Neural progenitor cell (in vitro differentiated cells): ENCODE data around the gene CD63. TPM values are rescaled to one million over a fixed set of nuclear protein-coding genes. Genes with fewer than 3 reads are reported as not detected.

Experiments
- DNase-seq: peaks from one replicate; pipeline ENCODE4 v3.0.0-alpha.2; 2016; ENCODE audit warnings: low spot score
- H2AFZ ChIP-seq: fragments of 200-600 bp; sonication (generic); replicated peaks from 2 replicates; pipeline ENCODE4 v1.6.1; 2016; ENCODE audit warnings: antibody characterized with exemption
- H3F3A ChIP-seq: fragments of 200-600 bp; sonication (generic); 2 replicates; pipeline ENCODE4 v1.6.1; 2016; ENCODE audit warnings: antibody characterized with exemption, low read depth
- H3K27ac ChIP-seq: fragments of 200-600 bp; sonication (generic); 2 replicates; pipeline ENCODE4 v1.5.1; 2016; ENCODE audit warnings: mild to moderate bottlenecking
- H3K27me3 ChIP-seq: fragments of 200-600 bp; sonication (generic); 2 replicates; pipeline ENCODE4 v1.6.1; 2016; ENCODE audit warnings: mild to moderate bottlenecking, moderate library complexity
- H3K36me3 ChIP-seq: fragments of 200-600 bp; sonication (generic); 2 replicates; pipeline ENCODE4 v1.5.1; 2016
- H3K4me1 ChIP-seq: fragments of 200-600 bp; sonication (generic); 2 replicates; pipeline ENCODE4 v1.6.1; 2016; ENCODE audit warnings: mixed run types
- H3K4me2 ChIP-seq: fragments of 200-600 bp; sonication (generic); 2 replicates; pipeline ENCODE4 v1.6.1; 2016
- H3K4me3 ChIP-seq: fragments of 200-600 bp; sonication (generic); 2 replicates; pipeline ENCODE4 v1.5.1; 2016
- H3K79me2 ChIP-seq: fragments of 200-600 bp; sonication (generic); 2 replicates; pipeline ENCODE4 v1.6.1; 2016; ENCODE audit warnings: low read depth
- H3K9ac ChIP-seq: fragments of 200-600 bp; sonication (generic); 2 replicates; pipeline ENCODE4 v1.6.1; 2016
- H3K9me3 ChIP-seq: fragments of 200-600 bp; sonication (generic); 2 replicates; pipeline ENCODE4 v1.5.1; 2016; ENCODE audit warnings: low read depth
- H4K20me1 ChIP-seq: fragments of 200-600 bp; sonication (generic); 2 replicates; pipeline ENCODE4 v1.6.1; 2016; ENCODE audit warnings: low read depth
- H3K27ac Mint-ChIP-seq: 3 replicates; pipeline ENCODE4 v1.8.0; 2021; ENCODE audit warnings: mixed read lengths
- H3K27me3 Mint-ChIP-seq: 2 replicates; pipeline ENCODE4 v1.8.0; 2022; ENCODE audit warnings: low read depth, mild to moderate bottlenecking, inconsistent platforms, moderate library complexity, mixed read lengths; ENCODE audit not compliant: insufficient read depth
- H3K36me3 Mint-ChIP-seq: 3 replicates; pipeline ENCODE4 v1.8.0; 2021; ENCODE audit warnings: mixed read lengths
- H3K4me1 Mint-ChIP-seq: 3 replicates; pipeline ENCODE4 v1.8.0; 2021; ENCODE audit warnings: mixed read lengths
- H3K4me3 Mint-ChIP-seq: 3 replicates; pipeline ENCODE4 v1.8.0; 2021; ENCODE audit warnings: mild to moderate bottlenecking, moderate library complexity, mixed read lengths
- H3K9me3 Mint-ChIP-seq: 3 replicates; pipeline ENCODE4 v1.8.0; 2020; ENCODE audit warnings: mixed read lengths
- EZH2 ChIP-seq: fragments of 200-600 bp; sonication (generic); IDR thresholded peaks from 2 replicates; pipeline ENCODE4 v1.6.1; 2017; ENCODE audit warnings: antibody characterized with exemption, mild to moderate bottlenecking, moderate library complexity
- EZH2phosphoT487 ChIP-seq: fragments of 200-600 bp; sonication (generic); IDR thresholded peaks from 2 replicates; pipeline ENCODE4 v1.6.1; 2017; ENCODE audit warnings: antibody characterized with exemption
- total RNA-seq: library from RNA; depleted of rRNA; stranded (reverse); fragments of >200 nt; gene quantifications from 2 replicates; pipeline ENCODE4 v1.2.3, GENCODE V29; 2015; ENCODE audit warnings: low replicate concordance
- TF ChIP-seq, protein P1 (sequence below): fragments of 200-600 bp; sonication (generic); IDR thresholded peaks from 2 replicates; pipeline ENCODE4 v1.5.1; 2017; ENCODE audit warnings: antibody characterized with exemption, mild to moderate bottlenecking

The CD63 gene
- total RNA-seq, 1 donor from 2014 or later = 305 TPM

DNA sequence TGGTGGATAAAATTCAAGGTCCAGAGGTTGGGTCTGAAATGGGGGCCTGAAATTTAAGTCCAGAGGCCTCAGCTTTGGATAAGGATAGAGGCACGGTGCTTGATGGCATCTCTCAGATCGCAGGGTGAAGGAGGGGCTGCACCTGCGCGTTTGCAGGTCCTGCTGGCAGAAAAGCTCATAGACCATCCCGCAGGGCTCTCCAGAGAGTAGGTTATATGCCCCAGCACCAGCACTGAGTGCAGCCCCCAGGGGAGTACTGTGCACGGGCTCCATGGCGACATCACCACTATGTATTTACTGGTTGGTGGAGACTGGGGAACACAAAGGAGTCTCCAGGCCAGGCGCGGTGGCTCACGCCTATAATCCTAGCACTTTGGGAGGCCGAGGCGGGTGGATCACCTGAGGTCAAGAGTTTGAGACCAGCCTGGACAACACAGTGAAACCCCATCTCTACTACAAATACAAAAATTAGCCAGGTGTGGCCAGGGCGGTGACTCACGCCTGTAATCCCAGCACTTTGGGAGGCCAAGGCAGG, 4.3 kb upstream of the CD63 start:
- H3K4me1 ChIP-seq = peaks cover 19% of the 10 kb centered on the region
- no peak overlapping the region for H3K4me2 ChIP-seq
- H2AFZ ChIP-seq = no peak overlapping the region
- no peaks in the 10 kb centered on the region for H3K36me3 ChIP-seq
- H3K4me1 Mint-ChIP-seq = peaks cover 30% of the 10 kb centered on the region
- no peaks in the 10 kb centered on the region for H3K9me3 ChIP-seq
- no peak overlapping the region for H3K9ac ChIP-seq
- TF ChIP-seq EZH2phosphoT487 (no peak), EZH2 (no peak)
- TF ChIP-seq, protein P1, sequence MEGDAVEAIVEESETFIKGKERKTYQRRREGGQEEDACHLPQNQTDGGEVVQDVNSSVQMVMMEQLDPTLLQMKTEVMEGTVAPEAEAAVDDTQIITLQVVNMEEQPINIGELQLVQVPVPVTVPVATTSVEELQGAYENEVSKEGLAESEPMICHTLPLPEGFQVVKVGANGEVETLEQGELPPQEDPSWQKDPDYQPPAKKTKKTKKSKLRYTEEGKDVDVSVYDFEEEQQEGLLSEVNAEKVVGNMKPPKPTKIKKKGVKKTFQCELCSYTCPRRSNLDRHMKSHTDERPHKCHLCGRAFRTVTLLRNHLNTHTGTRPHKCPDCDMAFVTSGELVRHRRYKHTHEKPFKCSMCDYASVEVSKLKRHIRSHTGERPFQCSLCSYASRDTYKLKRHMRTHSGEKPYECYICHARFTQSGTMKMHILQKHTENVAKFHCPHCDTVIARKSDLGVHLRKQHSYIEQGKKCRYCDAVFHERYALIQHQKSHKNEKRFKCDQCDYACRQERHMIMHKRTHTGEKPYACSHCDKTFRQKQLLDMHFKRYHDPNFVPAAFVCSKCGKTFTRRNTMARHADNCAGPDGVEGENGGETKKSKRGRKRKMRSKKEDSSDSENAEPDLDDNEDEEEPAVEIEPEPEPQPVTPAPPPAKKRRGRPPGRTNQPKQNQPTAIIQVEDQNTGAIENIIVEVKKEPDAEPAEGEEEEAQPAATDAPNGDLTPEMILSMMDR = no peak
- H3K27ac Mint-ChIP-seq = no peak overlapping the region
- H3K36me3 Mint-ChIP-seq = no peaks in the 10 kb centered on the region
- H3K27me3 Mint-ChIP-seq = peaks cover 11% of the 10 kb centered on the region
- H3K27ac ChIP-seq = no peak overlapping the region
- no peaks in the 10 kb centered on the region for H3K9me3 Mint-ChIP-seq
- peaks cover 6% of the 10 kb centered on the region for H4K20me1 ChIP-seq
- no peak for DNase-seq
- H3K79me2 ChIP-seq = peaks cover 6% of the 10 kb centered on the region
- H3K4me3 ChIP-seq = no peak overlapping the region
- peaks cover 41% of the 10 kb centered on the region for H3F3A ChIP-seq
- H3K4me3 Mint-ChIP-seq = no peak overlapping the region
- no peaks in the 10 kb centered on the region for H3K27me3 ChIP-seq

DNA sequence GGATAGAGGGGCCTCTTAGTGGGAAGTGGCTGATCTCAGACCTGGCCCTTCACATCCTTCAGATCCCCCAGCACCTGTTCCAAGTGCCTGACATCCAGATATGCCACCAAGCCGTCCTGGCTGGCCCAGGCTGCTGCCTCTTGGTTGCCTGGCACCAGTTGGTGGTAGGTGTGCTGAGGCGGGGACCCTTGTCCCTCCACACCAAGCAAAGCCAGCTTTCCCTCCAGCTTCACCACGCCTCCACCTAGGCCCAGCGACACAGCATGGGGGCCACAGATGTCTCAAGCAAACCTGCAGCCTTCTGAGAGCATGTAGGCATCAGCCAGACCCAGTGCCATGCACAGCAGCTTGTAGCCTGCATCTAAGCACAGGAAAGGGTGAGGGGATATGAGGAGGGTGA, 3.5 kb upstream of the CD63 start:
- Histone ChIP-seq H3K4me3 (no peak overlapping the region), H3F3A (peaks cover 33% of the 10 kb centered on the region), H3K27ac (no peak overlapping the region), H3K9ac (no peak overlapping the region), H3K4me2 (no peak overlapping the region), H3K79me2 (peaks cover 14% of the 10 kb centered on the region), H3K4me1 (peaks cover 18% of the 10 kb centered on the region), H4K20me1 (peaks cover 11% of the 10 kb centered on the region), H2AFZ (no peak overlapping the region), H3K36me3 (no peaks in the 10 kb centered on the region), H3K27me3 (no peaks in the 10 kb centered on the region), H3K9me3 (no peaks in the 10 kb centered on the region)
- H3K36me3 Mint-ChIP-seq = no peaks in the 10 kb centered on the region
- no peaks in the 10 kb centered on the region for H3K9me3 Mint-ChIP-seq
- peaks cover 11% of the 10 kb centered on the region for H3K27me3 Mint-ChIP-seq
- peaks cover 29% of the 10 kb centered on the region for H3K4me1 Mint-ChIP-seq
- no peak for TF ChIP-seq EZH2phosphoT487
- TF ChIP-seq EZH2 = no peak
- H3K4me3 Mint-ChIP-seq = no peak overlapping the region
- no peak for DNase-seq
- H3K27ac Mint-ChIP-seq = no peak overlapping the region

DNA sequence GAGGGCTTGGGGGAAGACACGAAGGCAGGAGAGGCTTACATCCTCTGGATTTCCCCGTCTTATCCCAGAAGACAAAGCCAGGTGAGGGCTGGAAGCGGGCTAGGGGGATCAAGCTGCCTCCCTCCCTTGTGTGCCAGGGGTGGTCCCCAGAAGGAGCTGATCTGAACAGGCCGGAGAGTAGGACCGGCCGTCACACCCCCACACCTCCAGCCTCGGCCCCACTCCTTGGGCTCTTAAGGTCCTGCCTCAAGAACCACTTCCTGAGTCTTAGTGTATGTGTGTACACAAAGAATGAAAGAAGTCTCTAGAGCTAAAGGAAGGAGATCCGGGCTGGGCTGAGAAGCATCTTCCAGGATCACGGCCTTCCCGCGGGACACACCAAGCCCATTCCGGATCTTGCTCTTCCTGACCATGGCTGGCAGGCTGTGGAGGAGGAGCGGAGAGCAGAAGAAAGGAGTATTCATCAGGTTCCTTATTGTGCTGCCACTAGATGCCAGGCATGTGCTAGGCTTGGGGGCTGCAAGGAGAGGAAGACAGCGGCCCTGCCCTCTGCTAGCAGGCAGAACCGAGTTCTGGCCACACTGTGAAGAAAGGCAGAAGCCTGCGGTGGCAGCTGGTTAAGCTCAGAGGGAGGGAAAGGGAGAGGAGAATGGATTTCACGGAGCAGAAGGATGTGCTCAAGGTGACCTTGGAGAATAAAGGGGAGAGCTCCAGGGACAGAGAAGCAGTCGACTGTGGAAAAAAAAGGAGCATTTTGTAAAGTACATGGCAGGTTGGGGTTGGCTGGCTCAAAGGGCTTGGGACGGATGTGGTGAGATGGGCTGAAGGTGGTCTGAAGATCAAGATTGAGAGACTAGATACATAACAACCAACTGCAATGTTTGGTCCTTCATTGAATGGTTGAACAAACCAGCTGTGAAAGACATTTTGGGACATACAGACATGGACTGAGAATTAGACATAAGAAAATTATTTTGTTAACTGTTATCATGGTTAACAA, 1.3 kb upstream of the CD63 start:
- peak; percentile 58 for DNase-seq

More for the DNA sequence above, 1.3 kb upstream of the CD63 start:
- Mint-ChIP-seq H3K4me1 (peaks cover 33% of the 10 kb centered on the region), H3K27ac (peak overlapping the region; percentile 82), H3K4me3 (peak overlapping the region; percentile 93), H3K9me3 (no peaks in the 10 kb centered on the region), H3K36me3 (peaks cover 11% of the 10 kb centered on the region), H3K27me3 (peaks cover 7% of the 10 kb centered on the region)
- H3K79me2 ChIP-seq = peaks cover 23% of the 10 kb centered on the region
- peak overlapping the region; percentile 90 for H3K4me2 ChIP-seq
- H4K20me1 ChIP-seq = peaks cover 26% of the 10 kb centered on the region
- no peak overlapping the region for H3K27ac ChIP-seq
- TF ChIP-seq, protein P1 = no peak
- TF ChIP-seq EZH2 = peak; percentile 42
- no peak for TF ChIP-seq EZH2phosphoT487
- peaks cover 37% of the 10 kb centered on the region for H3F3A ChIP-seq
- H3K4me1 ChIP-seq = peaks cover 18% of the 10 kb centered on the region
- no peak overlapping the region for H3K9ac ChIP-seq
- peak overlapping the region; percentile 26 for H2AFZ ChIP-seq
- H3K27me3 ChIP-seq = no peaks in the 10 kb centered on the region
- peak overlapping the region; percentile 64 for H3K4me3 ChIP-seq
- H3K9me3 ChIP-seq = no peaks in the 10 kb centered on the region
- no peaks in the 10 kb centered on the region for H3K36me3 ChIP-seq
